KBM-7 (cell line): ENCODE data around the gene PDIK1L.

Experiments used
- DNase-seq: peaks from one replicate; pipeline ENCODE4 v3.0.0-alpha.2; 2015
- in situ Hi-C: fragments of 300-500 bp; cut with MboI; formaldehyde crosslinking; loops from 2 replicates; pipeline ENCODE4 v1.14.3; 2020; ENCODE audit warnings: low sequenced_read_pairs, low pct_unique_long_range_greater_than_20kb, mixed read lengths

Gene PDIK1L

GRCh38 chr1:26142159-26142558 is 30.5 kb downstream of the PDIK1L start:
- in situ Hi-C loops, result no loop called here
- DNase-seq, result no peak

- in situ Hi-C loops, result no loop called here
Measured at GRCh38 chr1:26145041-26145959, 33.7 kb downstream of the PDIK1L start.

GRCh38 chr1:26145960-26146294 is 34.3 kb downstream of the PDIK1L start:
- in situ Hi-C loops, result no loop called here
- DNase-seq, result no peak

More at GRCh38 chr1:26145041-26145959, 33.7 kb downstream of the PDIK1L start:
- DNase-seq, result peak; percentile 83

GRCh38 chr1:26148887-26149286 is 37.3 kb downstream of the PDIK1L start:
- in situ Hi-C loops, result no loop called here
- no peak for DNase-seq

- DNase-seq, result no peak
- in situ Hi-C loops, result no loop called here
Measured at GRCh38 chr1:26153966-26154532, 42.4 kb downstream of the PDIK1L start.

- in situ Hi-C loops, result no loop called here
- no peak for DNase-seq
Measured at GRCh38 chr1:26154750-26155149, 43.1 kb downstream of the PDIK1L start.

GRCh38 chr1:26155370-26156284 is 44.0 kb downstream of the PDIK1L start:
- DNase-seq, result no peak
- in situ Hi-C loops, result no loop called here

- peak; percentile 30 for DNase-seq
- in situ Hi-C loops, result no loop called here
Measured at GRCh38 chr1:26156285-26157038, 44.8 kb downstream of the PDIK1L start.

GRCh38 chr1:26158271-26158907 is 46.8 kb downstream of the PDIK1L start:
- in situ Hi-C loops, result no loop called here

GRCh38 chr1:26158908-26159742 is 47.5 kb downstream of the PDIK1L start, which contains the start of gene FAM110D:
Gene FAM110D, plus strand, starts transcription at chr1:26159079. Its CDS starts 2,213 bp downstream, at chr1:26161292.
- in situ Hi-C loops, result no loop called here
- no peak for DNase-seq

More at GRCh38 chr1:26158271-26158907, 46.8 kb downstream of the PDIK1L start:
- DNase-seq, result no peak

- in situ Hi-C loops, result no loop called here
- no peak for DNase-seq
Measured at GRCh38 chr1:26159743-26160039, 48.1 kb downstream of the PDIK1L start.

GRCh38 chr1:26160527-26161414 is 49.1 kb downstream of the PDIK1L start:
- DNase-seq, result no peak
- in situ Hi-C loops, result no loop called here

- in situ Hi-C loops, result no loop called here
- DNase-seq, result peak; percentile 50
Measured at GRCh38 chr1:26161415-26162219, 50.0 kb downstream of the PDIK1L start.

- in situ Hi-C loops, result no loop called here
Measured at GRCh38 chr1:26162220-26162709, 50.6 kb downstream of the PDIK1L start.

GRCh38 chr1:26163684-26164035 is 52.0 kb downstream of the PDIK1L start:
- no peak for DNase-seq
- in situ Hi-C loops, result no loop called here

More at GRCh38 chr1:26162220-26162709, 50.6 kb downstream of the PDIK1L start:
- peak; percentile 47 for DNase-seq
